Suppressor macrophage (primary cell): ENCODE data around the gene CYP3A7.
"Not testable (repeated sequence)": the region's sequence is repeated elsewhere in the genome, so short reads cannot be mapped to it uniquely, and the experiment has no call there.

Experiments used
- DNase-seq, 4 experiments: peaks; one replicate each; pipeline ENCODE4 v3.0.0-alpha.2; 2020 to 2022
- total RNA-seq, 17 experiments: gene quantifications; one replicate each; lab custom pipeline; 2026; ENCODE audit warnings: mixed read lengths in 6 of 17, inconsistent platforms in 3 of 17; lab: John Stamatoyannopoulos, UW

Gene CYP3A7
- 0 to 0.66 (median 0) reads per million in 17 experiments for total RNA-seq

GRCh38 chr7:99734987-99735386 is at the start of gene CYP3A7:
CYP3A7 (minus strand) TSS chr7:99735196; CDS start chr7:99735093, 103 bp downstream.
- no peak for DNase-seq

- DNase-seq, result no peak
Observed at GRCh38 chr7:99784007-99784406, 49.0 kb upstream of the CYP3A7 start, which contains the start of gene CYP3A4. CYP3A4 (minus strand) TSS chr7:99784184; CDS start chr7:99784081, 103 bp downstream.

GRCh38 chr7:99782012-99782953 is 47.3 kb upstream of the CYP3A7 start:
- no peak for DNase-seq

GRCh38 chr7:99780588-99780987 is 45.6 kb upstream of the CYP3A7 start:
- no peak for DNase-seq

GRCh38 chr7:99779949-99780348 is 45.0 kb upstream of the CYP3A7 start:
- DNase-seq, result no peak

GRCh38 chr7:99778880-99779279 is 43.9 kb upstream of the CYP3A7 start:
- no peak for DNase-seq

- DNase-seq, result not testable (repeated sequence)
Observed at GRCh38 chr7:99773395-99773794, 38.4 kb upstream of the CYP3A7 start.

- no peak for DNase-seq
Observed at GRCh38 chr7:99772565-99772964, 37.6 kb upstream of the CYP3A7 start.

- DNase-seq, result not testable (repeated sequence)
Observed at GRCh38 chr7:99769494-99769893, 34.5 kb upstream of the CYP3A7 start.

- DNase-seq, result no peak
Observed at GRCh38 chr7:99768471-99768870, 33.5 kb upstream of the CYP3A7 start.

GRCh38 chr7:99767662-99768061 is 32.7 kb upstream of the CYP3A7 start:
- DNase-seq, result no peak

GRCh38 chr7:99766484-99767099 is 31.6 kb upstream of the CYP3A7 start:
- no peak for DNase-seq

- DNase-seq, result no peak
Observed at GRCh38 chr7:99764478-99764877, 29.5 kb upstream of the CYP3A7 start.

GRCh38 chr7:99762680-99763327 is 27.8 kb upstream of the CYP3A7 start:
- DNase-seq, result no peak

GRCh38 chr7:99755085-99755484 is 20.1 kb upstream of the CYP3A7 start:
- no peak for DNase-seq

GRCh38 chr7:99752356-99752755 is 17.4 kb upstream of the CYP3A7 start:
- DNase-seq, result no peak

GRCh38 chr7:99751322-99752052 is 16.5 kb upstream of the CYP3A7 start:
- not testable (repeated sequence) for DNase-seq

- no peak for DNase-seq
Observed at GRCh38 chr7:99748846-99749579, 14.0 kb upstream of the CYP3A7 start.

GRCh38 chr7:99746915-99747314 is 11.9 kb upstream of the CYP3A7 start:
- not testable (repeated sequence) for DNase-seq

GRCh38 chr7:99745395-99745794 is 10.4 kb upstream of the CYP3A7 start:
- not testable (repeated sequence) for DNase-seq

GRCh38 chr7:99742737-99743394 is 7.9 kb upstream of the CYP3A7 start:
- no peak for DNase-seq
